Osteoblast (primary cell): ENCODE measurements around the gene CCDC12. TPM values are rescaled to one million over a fixed set of nuclear protein-coding genes. Genes with fewer than 3 reads are reported as not detected.
A peak's percentile ranks its signal among the peaks of the same experiment; 100 is the strongest.

Experiments used
- DNase-seq: peaks from one replicate; pipeline ENCODE4 v3.0.0; 2011; ENCODE audit warnings: low spot score, mixed read lengths; ENCODE audit not compliant: insufficient read length; ENCODE audit errors: missing footprints
- H2AFZ ChIP-seq: 2 replicates; pipeline ENCODE4 v1.6.0; 2011; ENCODE audit warnings: mild to moderate bottlenecking, low read length
- H3K27ac ChIP-seq: 2 replicates; pipeline ENCODE4 v1.5.1; 2011; ENCODE audit warnings: mild to moderate bottlenecking, low read depth, low read length, moderate library complexity
- H3K27me3 ChIP-seq: 2 replicates; pipeline ENCODE4 v1.6.0; 2012; ENCODE audit warnings: mild to moderate bottlenecking, control low read depth, inconsistent platforms, low read length, moderate library complexity; ENCODE audit not compliant: insufficient read depth
- H3K36me3 ChIP-seq: 2 replicates; pipeline ENCODE4 v1.5.1; 2011; ENCODE audit warnings: mild to moderate bottlenecking, low read length, control low read depth, moderate library complexity; ENCODE audit not compliant: insufficient read depth
- H3K4me1 ChIP-seq: 2 replicates; pipeline ENCODE4 v1.5.1; 2011; ENCODE audit warnings: mild to moderate bottlenecking, low read length, control low read depth, moderate library complexity; ENCODE audit not compliant: insufficient read depth
- H3K4me2 ChIP-seq: 2 replicates; pipeline ENCODE4 v1.6.0; 2011; ENCODE audit warnings: mild to moderate bottlenecking, low read length; ENCODE audit not compliant: insufficient read depth
- H3K4me3 ChIP-seq: fragments of 200-600 bp; sonication (generic); 3 replicates; pipeline ENCODE4 v1.5.1; 2012; ENCODE audit warnings: mild to moderate bottlenecking, low read length, inconsistent platforms; ENCODE audit not compliant: insufficient read depth
- H3K79me2 ChIP-seq: 2 replicates; pipeline ENCODE4 v1.6.0; 2012; ENCODE audit warnings: mild to moderate bottlenecking, low read length, control low read depth, inconsistent platforms; ENCODE audit not compliant: insufficient read depth
- H3K9me3 ChIP-seq: 2 replicates; pipeline ENCODE4 v1.5.1; 2011; ENCODE audit warnings: low read depth, low read length, control low read depth
- H4K20me1 ChIP-seq: 2 replicates; pipeline ENCODE4 v1.6.0; 2012; ENCODE audit warnings: mild to moderate bottlenecking, low read length, control low read depth; ENCODE audit not compliant: insufficient read depth
- total RNA-seq: library from RNA; depleted of rRNA; stranded (reverse); fragments of >200 nt; gene quantifications from 2 replicates; pipeline ENCODE4 v1.2.3, GENCODE V29; 2012
- TF ChIP-seq, protein P1 (sequence below): IDR thresholded peaks from 2 replicates; pipeline ENCODE4 v1.5.1; 2011; ENCODE audit warnings: mild to moderate bottlenecking, low read depth, low read length, moderate library complexity; ENCODE audit errors: extremely low read depth

CCDC12 gene
- total RNA-seq, 1 donor = 20.6 TPM

GRCh38 chr3:46942076-46942475 lies 34.5 kb downstream of the CCDC12 start:
- Histone ChIP-seq H3K27ac (no peak overlapping the region), H4K20me1 (peaks cover 78% of the 10 kb centered on the region), H3K4me1 (peaks cover 5% of the 10 kb centered on the region), H3K79me2 (peaks cover 92% of the 10 kb centered on the region), H2AFZ (no peak overlapping the region), H3K4me2 (no peak overlapping the region), H3K27me3 (no peaks in the 10 kb centered on the region), H3K9me3 (no peaks in the 10 kb centered on the region), H3K36me3 (peaks cover 26% of the 10 kb centered on the region), H3K4me3 (no peak overlapping the region)
- TF ChIP-seq, protein P1, sequence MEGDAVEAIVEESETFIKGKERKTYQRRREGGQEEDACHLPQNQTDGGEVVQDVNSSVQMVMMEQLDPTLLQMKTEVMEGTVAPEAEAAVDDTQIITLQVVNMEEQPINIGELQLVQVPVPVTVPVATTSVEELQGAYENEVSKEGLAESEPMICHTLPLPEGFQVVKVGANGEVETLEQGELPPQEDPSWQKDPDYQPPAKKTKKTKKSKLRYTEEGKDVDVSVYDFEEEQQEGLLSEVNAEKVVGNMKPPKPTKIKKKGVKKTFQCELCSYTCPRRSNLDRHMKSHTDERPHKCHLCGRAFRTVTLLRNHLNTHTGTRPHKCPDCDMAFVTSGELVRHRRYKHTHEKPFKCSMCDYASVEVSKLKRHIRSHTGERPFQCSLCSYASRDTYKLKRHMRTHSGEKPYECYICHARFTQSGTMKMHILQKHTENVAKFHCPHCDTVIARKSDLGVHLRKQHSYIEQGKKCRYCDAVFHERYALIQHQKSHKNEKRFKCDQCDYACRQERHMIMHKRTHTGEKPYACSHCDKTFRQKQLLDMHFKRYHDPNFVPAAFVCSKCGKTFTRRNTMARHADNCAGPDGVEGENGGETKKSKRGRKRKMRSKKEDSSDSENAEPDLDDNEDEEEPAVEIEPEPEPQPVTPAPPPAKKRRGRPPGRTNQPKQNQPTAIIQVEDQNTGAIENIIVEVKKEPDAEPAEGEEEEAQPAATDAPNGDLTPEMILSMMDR = no peak
- DNase-seq = no peak

- H3K79me2 ChIP-seq = peaks cover 79% of the 10 kb centered on the region
- no peak overlapping the region for H3K27ac ChIP-seq
- H3K36me3 ChIP-seq = peaks cover 26% of the 10 kb centered on the region
- H3K4me2 ChIP-seq = no peak overlapping the region
- H3K27me3 ChIP-seq = no peaks in the 10 kb centered on the region
- H2AFZ ChIP-seq = no peak overlapping the region
- H4K20me1 ChIP-seq = peaks cover 58% of the 10 kb centered on the region
- no peak for DNase-seq
- no peaks in the 10 kb centered on the region for H3K9me3 ChIP-seq
- H3K4me1 ChIP-seq = peaks cover 27% of the 10 kb centered on the region
- H3K4me3 ChIP-seq = no peak overlapping the region
- TF ChIP-seq, protein P1 = no peak
These were observed 36.7 kb downstream of the CCDC12 start for GRCh38 chr3:46939578-46940445.

- peaks cover 41% of the 10 kb centered on the region for H4K20me1 ChIP-seq
- TF ChIP-seq, protein P1 = no peak
These were observed 38.4 kb downstream of the CCDC12 start for GRCh38 chr3:46938118-46938517.

DNA sequence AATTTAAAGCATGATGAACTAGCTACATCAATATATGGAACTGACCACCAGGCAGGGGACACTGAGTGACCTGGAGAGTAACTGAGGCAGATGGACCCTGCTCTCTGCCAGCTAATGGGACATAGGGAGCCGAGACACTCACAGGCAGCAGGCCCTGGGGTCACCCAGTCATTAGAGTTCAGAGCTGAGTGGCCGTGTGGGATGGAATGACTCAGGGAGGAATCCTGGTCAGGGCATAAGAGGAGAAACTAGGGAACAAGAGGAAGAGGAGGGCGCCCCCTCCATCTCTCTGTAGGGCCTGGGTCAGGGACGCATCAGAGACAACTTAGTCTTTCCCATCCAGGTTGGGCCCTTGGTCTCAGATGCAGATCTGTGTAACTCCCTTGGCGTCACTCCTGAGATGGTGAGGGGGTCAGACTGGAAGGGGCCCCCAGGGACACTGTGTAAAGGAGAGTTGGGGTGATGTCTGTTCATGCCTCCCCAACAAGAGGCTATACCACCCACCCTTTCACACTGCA lies 39.8 kb downstream of the CCDC12 start:
- peaks cover 26% of the 10 kb centered on the region for H3K36me3 ChIP-seq
- peak overlapping the region; percentile 30 for H3K4me2 ChIP-seq
- H3K27me3 ChIP-seq = no peaks in the 10 kb centered on the region
- no peaks in the 10 kb centered on the region for H3K9me3 ChIP-seq
- TF ChIP-seq, protein P1 = no peak
- H4K20me1 ChIP-seq = peaks cover 29% of the 10 kb centered on the region
- DNase-seq = no peak
- peaks cover 42% of the 10 kb centered on the region for H3K4me1 ChIP-seq
- H3K4me3 ChIP-seq = peak overlapping the region; percentile 23
- peaks cover 76% of the 10 kb centered on the region for H3K79me2 ChIP-seq
- peak overlapping the region; percentile 69 for H3K27ac ChIP-seq
- no peak overlapping the region for H2AFZ ChIP-seq

More at GRCh38 chr3:46938118-46938517, 38.4 kb downstream of the CCDC12 start:
- H3K4me3 ChIP-seq = no peak overlapping the region
- DNase-seq = no peak
- no peak overlapping the region for H3K4me2 ChIP-seq
- no peak overlapping the region for H2AFZ ChIP-seq
- peaks cover 26% of the 10 kb centered on the region for H3K36me3 ChIP-seq
- H3K4me1 ChIP-seq = peaks cover 35% of the 10 kb centered on the region
- no peaks in the 10 kb centered on the region for H3K27me3 ChIP-seq
- peak overlapping the region; percentile 23 for H3K27ac ChIP-seq
- H3K9me3 ChIP-seq = no peaks in the 10 kb centered on the region
- H3K79me2 ChIP-seq = peaks cover 76% of the 10 kb centered on the region
